Caco-2 (cell line): ENCODE data around the gene TAX1BP1. TPM values are rescaled to one million over a fixed set of nuclear protein-coding genes. Genes with fewer than 3 reads are reported as not detected.

ENCODE experiments used
- BruUV-seq: library from RNA; stranded (reverse); fragments of 400-500 nt; replicated peaks from 2 replicates; lab custom pipeline; 2021; lab: Mats Ljungman, UMichigan
- CTCF ChIA-PET: fragments of 300-600 bp; sonication (Branson Sonifier 250); formaldehyde crosslinking; loops from one replicate; lab custom pipeline; 2022; ENCODE audit warnings: antibody characterized with exemption; lab: Charles Lee
- POLR2A ChIA-PET: fragments of 300-600 bp; sonication (Branson Sonifier 250); formaldehyde crosslinking; loops from one replicate; lab custom pipeline; 2022; ENCODE audit warnings: antibody characterized with exemption; lab: Charles Lee
- DNase-seq, 2 experiments: peaks; one replicate each; pipeline versions ENCODE4 v3.0.0 to v3.0.0-alpha.2; 2020 to 2022
- H3K27me3 ChIP-seq: replicated peaks from 2 replicates; pipeline ENCODE4 v1.6.0; 2011; ENCODE audit warnings: low read length; ENCODE audit not compliant: control insufficient read depth, insufficient read depth
- H3K36me3 ChIP-seq: 2 replicates; pipeline ENCODE4 v1.5.1; 2011; ENCODE audit warnings: low read length; ENCODE audit not compliant: control insufficient read depth, insufficient read depth
- H3K4me1 ChIP-seq: fragments of 250-450 bp; sonication (Bioruptor Pico); 2 replicates; pipeline ENCODE4 v1.5.1; 2020; ENCODE audit warnings: mild to moderate bottlenecking
- H3K4me3 ChIP-seq: 2 replicates; pipeline ENCODE4 v1.5.1; 2011; ENCODE audit warnings: low read depth, mild to moderate bottlenecking, control low read depth, low read length
- H3K9me3 ChIP-seq: fragments of 250-450 bp; sonication (Bioruptor Pico); 2 replicates; pipeline ENCODE4 v1.5.1; 2020; ENCODE audit warnings: mild to moderate bottlenecking, moderate library complexity
- H3K27ac Mint-ChIP-seq: one replicate; pipeline ENCODE4 v1.8.0; 2022; ENCODE audit warnings: mixed read lengths; ENCODE audit not compliant: unreplicated experiment
- H3K27me3 Mint-ChIP-seq: one replicate; pipeline ENCODE4 v1.8.0; 2022; ENCODE audit warnings: mixed read lengths; ENCODE audit not compliant: insufficient read depth, unreplicated experiment
- H3K36me3 Mint-ChIP-seq: one replicate; pipeline ENCODE4 v1.8.0; 2022; ENCODE audit warnings: mild to moderate bottlenecking, mixed read lengths; ENCODE audit not compliant: insufficient read depth, unreplicated experiment
- H3K4me1 Mint-ChIP-seq: one replicate; pipeline ENCODE4 v1.8.0; 2022; ENCODE audit warnings: low read depth, mixed read lengths; ENCODE audit not compliant: unreplicated experiment
- H3K4me3 Mint-ChIP-seq: one replicate; pipeline ENCODE4 v1.8.0; 2022; ENCODE audit warnings: mild to moderate bottlenecking, moderate library complexity, mixed read lengths; ENCODE audit not compliant: unreplicated experiment
- H3K9me3 Mint-ChIP-seq: one replicate; pipeline ENCODE4 v1.8.0; 2022; ENCODE audit warnings: mixed read lengths; ENCODE audit not compliant: unreplicated experiment
- intact Hi-C: fragments of 100-400 bp; cut with micrococcal nuclease; formaldehyde crosslinking; loops from one replicate; pipeline ENCODE4 v1.10.0; 2022; ENCODE audit not compliant: unreplicated experiment
- total RNA-seq: library from RNA; stranded (reverse); gene quantifications from 2 replicates; pipeline ENCODE4 v1.2.3, GENCODE V29; 2022
- TF ChIP-seq, protein P1 (sequence below), 2 experiments: fragments of 200-600 bp in 1 of 2; IDR thresholded peaks; 1 replicate in 1 of 2; 2 replicates in 1 of 2; pipeline versions ENCODE4 v1.5.1 to v1.8.0; 2011 to 2022; ENCODE audit warnings: antibody characterized with exemption in 1 of 2, control low read depth in 1 of 2, inconsistent platforms in 1 of 2, low read depth in 1 of 2, low read length in 1 of 2, mild to moderate bottlenecking in 1 of 2, moderate library complexity in 1 of 2; ENCODE audit not compliant: insufficient read depth in 1 of 2, severe bottlenecking in 1 of 2, unreplicated experiment in 1 of 2

TAX1BP1 gene
- total RNA-seq, 1 experiment from 2014 or later: 96.8 TPM

DNA sequence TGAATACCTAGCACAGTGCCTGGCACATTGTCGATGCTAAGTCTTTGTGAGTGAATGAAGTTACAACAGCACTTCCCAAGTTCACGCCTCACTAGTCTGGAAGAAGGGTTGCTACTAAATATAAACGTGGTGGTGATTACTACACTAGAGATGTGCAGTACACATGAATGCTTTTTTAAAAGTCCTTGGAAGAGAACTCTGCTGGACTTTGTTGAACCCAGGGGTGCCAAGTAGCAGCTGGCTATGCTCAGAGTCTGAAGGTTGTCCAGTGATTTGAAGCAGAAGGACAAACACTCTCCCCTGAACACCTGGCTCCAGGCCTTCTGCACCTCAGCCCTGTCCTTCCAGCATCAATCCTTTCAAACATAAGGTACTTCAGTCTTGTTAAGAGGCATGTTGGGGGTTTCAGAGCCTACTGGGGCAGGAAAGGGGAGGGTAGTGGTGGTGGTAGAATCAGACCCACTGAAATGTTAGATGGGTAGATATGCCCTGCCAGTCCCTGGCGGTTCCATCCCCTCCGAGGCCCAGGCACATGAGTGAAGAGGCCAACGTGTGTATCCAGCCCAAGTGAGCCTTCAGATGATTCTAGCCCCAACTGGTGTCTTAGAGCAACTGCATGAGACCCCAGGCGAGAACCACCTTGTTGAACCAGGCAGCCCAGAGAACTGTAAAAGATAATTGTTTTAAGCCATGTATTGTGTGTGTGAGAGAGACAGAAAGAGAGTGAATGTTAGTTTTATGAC, 94.4 kb downstream of the TAX1BP1 start:
- Histone ChIP-seq H3K4me1 (peaks cover 11% of the 10 kb centered on the region), H3K4me3 (no peak overlapping the region), H3K9me3 (no peaks in the 10 kb centered on the region), H3K27me3 (no peaks in the 10 kb centered on the region), H3K36me3 (no peaks in the 10 kb centered on the region)
- peaks cover 7% of the 10 kb centered on the region for H3K4me1 Mint-ChIP-seq
- H3K27ac Mint-ChIP-seq: no peak overlapping the region
- H3K4me3 Mint-ChIP-seq: no peak overlapping the region
- ChIA-PET CTCF (no interaction called here), POLR2A (no interaction called here)
- intact Hi-C loops: loop anchor here (10.0 kb wide), 1 partner anchor 80 kb away; no protein-coding TSS in a partner anchor
- TF ChIP-seq, protein P1, sequence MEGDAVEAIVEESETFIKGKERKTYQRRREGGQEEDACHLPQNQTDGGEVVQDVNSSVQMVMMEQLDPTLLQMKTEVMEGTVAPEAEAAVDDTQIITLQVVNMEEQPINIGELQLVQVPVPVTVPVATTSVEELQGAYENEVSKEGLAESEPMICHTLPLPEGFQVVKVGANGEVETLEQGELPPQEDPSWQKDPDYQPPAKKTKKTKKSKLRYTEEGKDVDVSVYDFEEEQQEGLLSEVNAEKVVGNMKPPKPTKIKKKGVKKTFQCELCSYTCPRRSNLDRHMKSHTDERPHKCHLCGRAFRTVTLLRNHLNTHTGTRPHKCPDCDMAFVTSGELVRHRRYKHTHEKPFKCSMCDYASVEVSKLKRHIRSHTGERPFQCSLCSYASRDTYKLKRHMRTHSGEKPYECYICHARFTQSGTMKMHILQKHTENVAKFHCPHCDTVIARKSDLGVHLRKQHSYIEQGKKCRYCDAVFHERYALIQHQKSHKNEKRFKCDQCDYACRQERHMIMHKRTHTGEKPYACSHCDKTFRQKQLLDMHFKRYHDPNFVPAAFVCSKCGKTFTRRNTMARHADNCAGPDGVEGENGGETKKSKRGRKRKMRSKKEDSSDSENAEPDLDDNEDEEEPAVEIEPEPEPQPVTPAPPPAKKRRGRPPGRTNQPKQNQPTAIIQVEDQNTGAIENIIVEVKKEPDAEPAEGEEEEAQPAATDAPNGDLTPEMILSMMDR (IDR thresholded peaks at IDR 0.05; ENCODE audit: insufficient read depth in 1 of 2, low read depth in 1 of 2, low read length in 1 of 2, severe bottlenecking in 1 of 2, unreplicated experiment in 1 of 2): no peak
- BruUV-seq: no TSS peak
- no peaks in the 10 kb centered on the region for H3K9me3 Mint-ChIP-seq
- H3K27me3 Mint-ChIP-seq: no peaks in the 10 kb centered on the region
- DNase-seq: no peak
- H3K36me3 Mint-ChIP-seq: peaks cover 6% of the 10 kb centered on the region

DNA sequence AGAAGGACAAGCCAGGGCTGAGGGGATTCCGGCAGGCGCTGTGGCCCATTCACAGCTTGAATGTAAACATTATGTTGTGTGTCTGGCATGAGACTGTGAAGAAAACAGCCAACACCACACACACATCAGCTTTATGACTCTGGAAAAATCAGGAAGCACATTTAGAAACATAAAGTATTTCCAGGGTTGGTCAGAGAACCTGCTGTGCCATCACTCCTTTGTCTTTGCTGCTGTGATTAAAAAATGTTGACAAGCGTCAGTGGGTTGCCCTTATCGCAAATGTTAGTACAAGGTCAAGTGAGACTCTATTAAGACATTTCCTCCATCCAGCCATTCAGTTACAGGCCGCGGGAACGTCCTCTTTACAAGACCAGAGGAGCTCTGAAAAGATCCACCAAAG, 95.4 kb downstream of the TAX1BP1 start:
- no peaks in the 10 kb centered on the region for H3K9me3 Mint-ChIP-seq
- Histone ChIP-seq H3K9me3 (no peaks in the 10 kb centered on the region), H3K27me3 (no peaks in the 10 kb centered on the region), H3K4me3 (no peak overlapping the region), H3K36me3 (no peaks in the 10 kb centered on the region), H3K4me1 (peaks cover 11% of the 10 kb centered on the region)
- H3K27me3 Mint-ChIP-seq: no peaks in the 10 kb centered on the region
- intact Hi-C loops: loop anchor here (10.0 kb wide), 1 partner anchor 79 kb away; no protein-coding TSS in a partner anchor
- POLR2A ChIA-PET: interaction anchor here (0.6 kb wide), 1 partner anchor 241 kb away, joined by 4 read pairs; no protein-coding TSS in a partner anchor
- H3K36me3 Mint-ChIP-seq: peaks cover 6% of the 10 kb centered on the region
- CTCF ChIA-PET: interaction anchor here (1.0 kb wide), 1 partner anchor 90 kb away, joined by 4 read pairs; no protein-coding TSS in a partner anchor
- no peak for DNase-seq
- no peak overlapping the region for H3K4me3 Mint-ChIP-seq
- TF ChIP-seq, protein P1 (IDR thresholded peaks at IDR 0.05; ENCODE audit: insufficient read depth in 1 of 2, low read depth in 1 of 2, low read length in 1 of 2, severe bottlenecking in 1 of 2, unreplicated experiment in 1 of 2): no peak
- BruUV-seq: no TSS peak
- H3K27ac Mint-ChIP-seq: no peak overlapping the region
- peaks cover 7% of the 10 kb centered on the region for H3K4me1 Mint-ChIP-seq

DNA sequence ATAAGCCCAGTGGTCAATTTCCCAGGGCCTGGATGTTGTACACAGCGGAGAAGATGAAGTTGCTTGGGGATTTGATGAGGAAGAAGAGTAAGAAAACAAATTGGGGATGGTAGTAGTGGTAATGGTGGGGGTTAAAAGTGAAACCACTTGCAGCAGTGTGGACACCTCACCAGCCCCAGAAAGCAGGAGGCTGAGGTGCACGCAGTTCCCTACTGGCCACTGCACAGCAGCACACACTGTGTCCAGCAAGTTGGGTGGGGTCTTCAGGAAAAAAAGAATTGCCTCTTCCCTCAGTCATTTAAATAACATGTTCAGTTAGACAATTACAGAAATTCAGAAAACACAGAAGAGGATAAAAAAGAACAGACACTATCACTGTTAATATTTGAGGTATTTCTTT, 96.6 kb downstream of the TAX1BP1 start:
- peak overlapping the region; percentile 10 for H3K27ac Mint-ChIP-seq
- H3K27me3 Mint-ChIP-seq: no peaks in the 10 kb centered on the region
- no TSS peak for BruUV-seq
- Histone ChIP-seq H3K4me3 (no peak overlapping the region), H3K36me3 (no peaks in the 10 kb centered on the region), H3K9me3 (no peaks in the 10 kb centered on the region), H3K4me1 (peaks cover 11% of the 10 kb centered on the region), H3K27me3 (no peaks in the 10 kb centered on the region)
- intact Hi-C loops: loop anchor here (10.0 kb wide), 1 partner anchor 78 kb away; no protein-coding TSS in a partner anchor
- TF ChIP-seq, protein P1 (IDR thresholded peaks at IDR 0.05; ENCODE audit: insufficient read depth in 1 of 2, low read depth in 1 of 2, low read length in 1 of 2, severe bottlenecking in 1 of 2, unreplicated experiment in 1 of 2): no peak
- ChIA-PET CTCF (no interaction called here), POLR2A (no interaction called here)
- H3K36me3 Mint-ChIP-seq: peaks cover 6% of the 10 kb centered on the region
- peaks cover 7% of the 10 kb centered on the region for H3K4me1 Mint-ChIP-seq
- H3K4me3 Mint-ChIP-seq: no peak overlapping the region
- DNase-seq: no peak
- H3K9me3 Mint-ChIP-seq: no peaks in the 10 kb centered on the region
